Hematopoietic multipotent progenitor cell treated with erythropoietin and hydrocortisone succinate and interleukin-3 and kit ligand, for 17 days (in vitro differentiated cells): Measurements from ENCODE around the gene ORC4.
"Not testable (repeated sequence)": the region's sequence is repeated elsewhere in the genome, so short reads cannot be mapped to it uniquely, and the experiment has no call there.

Experiments used
- DNase-seq: peaks from one replicate; pipeline ENCODE4 v3.0.0-alpha.2; 2015; ENCODE audit warnings: low spot score

Gene ORC4

GRCh38 chr2:148014616-148015015 lies 5.9 kb downstream of the ORC4 start:
- no peak for DNase-seq

GRCh38 chr2:148013876-148014275 lies 6.7 kb downstream of the ORC4 start:
- DNase-seq = no peak

- DNase-seq = not testable (repeated sequence)
Observed at GRCh38 chr2:148008411-148008810, 12.1 kb downstream of the ORC4 start.

- DNase-seq = no peak
Observed at GRCh38 chr2:148007219-148007900, 13.2 kb downstream of the ORC4 start.

GRCh38 chr2:148006249-148007007 lies 14.1 kb downstream of the ORC4 start:
- no peak for DNase-seq

GRCh38 chr2:148002420-148002819 lies 18.1 kb downstream of the ORC4 start:
- not testable (repeated sequence) for DNase-seq

- DNase-seq = no peak
Observed at GRCh38 chr2:148000095-148000494, 20.4 kb downstream of the ORC4 start.

- no peak for DNase-seq
Observed at GRCh38 chr2:147999126-147999525, 21.4 kb downstream of the ORC4 start.

- no peak for DNase-seq
Observed at GRCh38 chr2:147998203-147998602, 22.3 kb downstream of the ORC4 start.

GRCh38 chr2:147996828-147997227 lies 23.7 kb downstream of the ORC4 start:
- no peak for DNase-seq

GRCh38 chr2:147994965-147995364 lies 25.6 kb downstream of the ORC4 start:
- DNase-seq = not testable (repeated sequence)

- peak; percentile 74 for DNase-seq
Observed at GRCh38 chr2:147989809-147990403, 30.6 kb downstream of the ORC4 start.

- DNase-seq = no peak
Observed at GRCh38 chr2:147989102-147989501, 31.4 kb downstream of the ORC4 start.

GRCh38 chr2:147980940-147981528 lies 39.5 kb downstream of the ORC4 start:
- no peak for DNase-seq

GRCh38 chr2:147977679-147978078 lies 42.9 kb downstream of the ORC4 start:
- DNase-seq = no peak

- DNase-seq = no peak
Observed at GRCh38 chr2:147976102-147976501, 44.4 kb downstream of the ORC4 start.

- DNase-seq = no peak
Observed at GRCh38 chr2:147968571-147968970, 52.0 kb downstream of the ORC4 start.

GRCh38 chr2:147952118-147952517 lies 68.4 kb downstream of the ORC4 start:
- DNase-seq = no peak

- DNase-seq = no peak
Observed at GRCh38 chr2:147945660-147946059, 74.9 kb downstream of the ORC4 start.

GRCh38 chr2:147939313-147939712 lies 81.2 kb downstream of the ORC4 start:
- no peak for DNase-seq

- peak; percentile 64 for DNase-seq
Observed at GRCh38 chr2:147937744-147938349, 82.7 kb downstream of the ORC4 start.

- no peak for DNase-seq
Observed at GRCh38 chr2:147934881-147935620, 85.5 kb downstream of the ORC4 start.
